Body of pancreas (tissue), 4 donors: ENCODE results near the gene IWS1.

ENCODE experiments used
- POLR2A ChIP-seq, 3 donors: fragments of 450-650 bp; IDR thresholded peaks; one replicate each; pipeline ENCODE4 v1.6.1; 2016; ENCODE audit warnings: antibody characterized with exemption in 3 of 3, mild to moderate bottlenecking in 2 of 3
- TF ChIP-seq, protein P1 (sequence below), 7 experiments: fragments of 450-650 bp in 4 of 7; fragments of 200-600 bp in 3 of 7; sonication (generic) in 3 of 7; IDR thresholded peaks; one replicate each; pipeline ENCODE4 v1.5.1; 2016 to 2019; ENCODE audit warnings: antibody characterized with exemption in 7 of 7

DNA sequence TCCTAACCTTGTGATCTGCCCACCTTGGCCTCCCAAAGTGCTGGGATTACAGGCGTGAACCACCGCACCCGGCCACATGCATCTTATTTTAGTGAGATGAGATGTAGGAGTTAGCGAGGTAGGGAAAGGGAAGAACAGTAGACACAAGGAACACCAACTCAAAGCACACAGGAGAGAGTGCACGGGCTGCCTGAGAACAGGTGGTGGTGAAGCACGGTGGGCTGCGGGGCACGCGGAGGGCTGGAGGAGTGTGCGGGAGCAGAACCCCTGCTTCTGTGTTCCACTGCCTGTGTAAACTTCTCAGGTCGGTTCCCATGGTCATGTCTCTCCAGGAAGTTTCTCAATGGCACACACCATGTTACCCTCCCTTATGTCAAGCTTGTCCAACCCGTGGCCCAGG lies 69.3 kb downstream of the IWS1 start:
- TF ChIP-seq, protein P1, sequence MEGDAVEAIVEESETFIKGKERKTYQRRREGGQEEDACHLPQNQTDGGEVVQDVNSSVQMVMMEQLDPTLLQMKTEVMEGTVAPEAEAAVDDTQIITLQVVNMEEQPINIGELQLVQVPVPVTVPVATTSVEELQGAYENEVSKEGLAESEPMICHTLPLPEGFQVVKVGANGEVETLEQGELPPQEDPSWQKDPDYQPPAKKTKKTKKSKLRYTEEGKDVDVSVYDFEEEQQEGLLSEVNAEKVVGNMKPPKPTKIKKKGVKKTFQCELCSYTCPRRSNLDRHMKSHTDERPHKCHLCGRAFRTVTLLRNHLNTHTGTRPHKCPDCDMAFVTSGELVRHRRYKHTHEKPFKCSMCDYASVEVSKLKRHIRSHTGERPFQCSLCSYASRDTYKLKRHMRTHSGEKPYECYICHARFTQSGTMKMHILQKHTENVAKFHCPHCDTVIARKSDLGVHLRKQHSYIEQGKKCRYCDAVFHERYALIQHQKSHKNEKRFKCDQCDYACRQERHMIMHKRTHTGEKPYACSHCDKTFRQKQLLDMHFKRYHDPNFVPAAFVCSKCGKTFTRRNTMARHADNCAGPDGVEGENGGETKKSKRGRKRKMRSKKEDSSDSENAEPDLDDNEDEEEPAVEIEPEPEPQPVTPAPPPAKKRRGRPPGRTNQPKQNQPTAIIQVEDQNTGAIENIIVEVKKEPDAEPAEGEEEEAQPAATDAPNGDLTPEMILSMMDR (IDR thresholded peaks at IDR 0.05) = no peak
- TF ChIP-seq POLR2A (IDR thresholded peaks at IDR 0.05) = no peak
